T-helper 2 cell treated with Interferon-gamma antibody and Interleukin-4, amounts not matched to agents 100 ng/mL and 5 ng/mL, for 36 hours (primary cell): Measurements from ENCODE around the gene MAP3K4. TPM values are rescaled to one million over a fixed set of nuclear protein-coding genes. Genes with fewer than 3 reads are reported as not detected.

Experiments used
- intact Hi-C: fragments of 100-400 bp; cut with micrococcal nuclease; formaldehyde crosslinking; loops from one replicate; pipeline ENCODE4 v1.15.1; 2023
- total RNA-seq: library from RNA; stranded (reverse); gene quantifications from 2 replicates; pipeline ENCODE4 v1.2.3, GENCODE V29; 2022

Gene MAP3K4
- total RNA-seq, 1 donor from 2014 or later = 43.7 TPM

GRCh38 chr6:161138543-161139303, 147.2 kb downstream of the MAP3K4 start:
- intact Hi-C loops = no loop called here

GRCh38 chr6:161139304-161139765, 147.8 kb downstream of the MAP3K4 start:
- intact Hi-C loops = no loop called here

GRCh38 chr6:161139766-161140553, 148.4 kb downstream of the MAP3K4 start:
- intact Hi-C loops = no loop called here

DNA sequence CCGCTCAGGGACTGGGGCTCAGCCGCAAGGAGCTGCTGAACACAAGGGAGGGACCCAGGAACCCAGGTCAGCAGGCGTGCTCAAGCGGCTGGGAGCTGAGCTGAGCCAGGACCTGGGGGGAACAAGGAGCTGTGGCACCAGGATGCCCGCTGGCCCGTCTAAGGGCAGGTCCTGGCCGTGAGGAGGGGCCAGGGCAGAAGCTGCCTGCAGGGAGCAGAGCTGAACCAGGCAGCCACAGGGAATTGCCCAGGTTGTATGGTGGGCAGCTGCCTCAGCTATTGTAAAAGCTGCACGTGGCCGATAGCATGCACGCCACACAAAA, 148.9 kb downstream of the MAP3K4 start:
- intact Hi-C loops = no loop called here

DNA sequence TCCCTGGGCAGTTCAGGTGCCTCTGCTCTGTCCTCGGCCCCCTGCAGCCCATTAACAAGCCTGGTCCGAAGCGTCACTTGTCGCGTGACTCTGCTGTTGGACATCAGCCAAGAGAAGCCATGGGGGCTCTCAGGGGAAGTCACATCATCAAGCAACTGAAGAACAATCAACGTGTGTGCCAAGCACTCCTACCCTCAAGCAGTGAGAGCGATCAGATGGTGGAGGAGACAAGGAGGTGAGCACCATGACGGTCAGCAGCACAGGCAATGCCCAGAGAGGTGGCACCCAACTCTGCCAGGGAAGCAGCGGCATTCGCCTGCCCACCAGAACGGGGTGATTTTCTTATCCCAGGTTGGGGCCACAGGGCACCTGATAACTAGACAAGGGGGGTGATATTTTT, 149.6 kb downstream of the MAP3K4 start:
- intact Hi-C loops = no loop called here

GRCh38 chr6:161142957-161143296, 151.4 kb downstream of the MAP3K4 start:
- intact Hi-C loops = no loop called here

DNA sequence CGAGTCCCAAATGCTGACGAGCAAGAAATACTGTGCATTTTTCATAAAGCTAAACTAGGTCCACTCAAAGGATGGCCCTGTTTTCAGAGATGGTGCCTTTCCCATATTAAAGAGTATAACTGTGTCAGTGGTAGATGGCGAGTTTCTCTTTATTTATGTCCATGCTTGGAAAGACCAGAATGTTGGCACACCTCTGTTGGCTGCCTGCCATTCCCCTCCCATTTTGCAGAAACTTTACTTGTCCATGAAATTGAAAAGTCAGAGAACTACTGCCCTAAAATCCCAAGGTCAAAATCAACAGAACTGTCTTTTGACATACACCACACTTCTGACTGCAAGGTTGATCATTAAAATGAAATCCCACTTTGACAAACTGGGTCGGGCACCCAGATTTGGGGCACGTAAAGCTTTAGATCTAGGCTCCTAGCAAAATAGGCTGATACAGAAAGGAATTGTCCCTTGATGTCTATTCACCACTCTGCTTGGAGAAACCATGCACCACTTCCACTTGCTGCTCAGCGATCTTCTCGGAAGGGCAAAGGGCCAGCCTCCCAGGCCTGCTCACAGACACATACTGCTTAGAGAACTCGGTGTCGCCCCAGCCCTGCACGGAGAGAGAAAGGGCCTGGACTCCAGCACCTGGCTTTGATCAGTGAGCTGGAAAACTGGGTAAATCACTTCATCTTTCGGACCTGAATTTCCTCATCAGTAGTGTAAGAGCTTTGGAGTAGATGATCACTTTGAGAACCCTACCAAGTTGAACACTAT, 152.3 kb downstream of the MAP3K4 start:
- intact Hi-C loops = no loop called here

GRCh38 chr6:161150136-161150535, 158.6 kb downstream of the MAP3K4 start:
- intact Hi-C loops = no loop called here

- intact Hi-C loops = no loop called here
Observed at GRCh38 chr6:161150566-161150965, 159.0 kb downstream of the MAP3K4 start.

DNA sequence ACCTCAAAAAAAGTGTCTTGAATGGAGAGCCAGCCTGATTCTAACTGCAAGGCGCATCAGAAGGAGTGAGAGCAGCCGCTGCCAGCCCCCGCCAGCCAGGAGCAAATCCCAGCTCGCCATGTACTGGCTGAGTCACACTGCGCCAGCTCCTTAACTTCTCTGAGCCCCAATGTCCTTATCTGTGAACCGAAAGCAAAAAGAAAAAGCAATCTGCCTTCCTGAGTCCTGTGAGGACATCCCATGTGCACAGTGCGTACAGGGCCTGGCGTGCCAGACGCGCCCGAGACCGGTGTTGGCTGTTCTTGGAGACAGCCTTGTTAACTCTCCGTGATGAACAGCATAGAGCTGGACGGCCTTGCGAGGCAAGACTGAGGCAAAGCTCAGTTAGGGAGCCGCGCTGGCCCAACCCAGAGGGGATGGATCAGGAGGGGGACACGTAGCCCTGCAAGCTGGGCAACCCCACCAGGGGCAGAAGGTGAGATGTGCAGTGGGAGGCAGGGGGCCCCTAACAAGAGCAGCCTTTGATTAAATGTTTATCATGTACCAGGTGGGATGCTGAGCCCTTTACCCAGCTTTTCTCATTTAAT, 159.6 kb downstream of the MAP3K4 start:
- intact Hi-C loops = no loop called here

DNA sequence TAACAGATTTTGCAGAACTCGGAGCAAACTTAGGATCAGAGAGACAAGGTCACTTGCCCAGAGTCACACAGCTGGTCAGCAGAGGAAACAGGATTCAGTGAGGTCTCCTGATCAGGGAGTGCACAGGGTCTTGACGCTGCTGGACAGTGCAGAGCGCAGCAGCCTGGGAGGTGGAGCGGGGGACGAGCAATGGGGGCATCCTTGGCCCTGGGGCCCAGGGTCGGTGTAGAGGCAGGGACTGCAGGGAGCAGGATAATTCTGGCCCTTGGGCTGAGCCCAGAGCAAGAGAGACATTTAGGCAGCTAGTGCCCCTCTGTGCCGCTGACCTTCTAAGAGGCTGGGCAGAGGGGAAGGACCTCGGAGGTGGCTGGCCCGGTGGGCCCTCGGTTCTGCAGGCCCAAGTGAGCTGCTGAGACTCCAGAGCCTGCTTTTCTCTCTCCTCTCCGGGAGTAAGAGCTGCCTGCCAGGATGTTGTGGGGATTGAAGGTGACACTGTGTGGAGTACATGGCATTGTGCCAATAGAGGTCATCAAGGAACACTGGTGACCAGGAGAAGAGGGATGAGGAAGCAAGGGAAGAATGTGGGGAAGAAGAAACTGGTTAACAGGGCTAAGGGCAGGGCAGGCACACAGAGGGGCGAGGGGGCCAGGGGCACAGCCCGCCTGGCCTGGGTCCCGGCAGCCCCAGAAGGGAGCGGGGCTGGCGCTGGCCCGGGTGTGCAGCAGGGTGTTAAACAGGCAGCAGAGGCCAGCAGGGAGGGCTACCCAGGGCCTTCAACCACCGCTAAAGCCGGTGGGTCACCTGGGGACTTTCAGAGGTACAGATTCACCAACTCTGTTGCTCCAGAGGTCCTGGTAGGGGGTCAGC, 160.3 kb downstream of the MAP3K4 start:
- intact Hi-C loops = no loop called here

GRCh38 chr6:161152527-161152862, 160.9 kb downstream of the MAP3K4 start:
- intact Hi-C loops = no loop called here

DNA sequence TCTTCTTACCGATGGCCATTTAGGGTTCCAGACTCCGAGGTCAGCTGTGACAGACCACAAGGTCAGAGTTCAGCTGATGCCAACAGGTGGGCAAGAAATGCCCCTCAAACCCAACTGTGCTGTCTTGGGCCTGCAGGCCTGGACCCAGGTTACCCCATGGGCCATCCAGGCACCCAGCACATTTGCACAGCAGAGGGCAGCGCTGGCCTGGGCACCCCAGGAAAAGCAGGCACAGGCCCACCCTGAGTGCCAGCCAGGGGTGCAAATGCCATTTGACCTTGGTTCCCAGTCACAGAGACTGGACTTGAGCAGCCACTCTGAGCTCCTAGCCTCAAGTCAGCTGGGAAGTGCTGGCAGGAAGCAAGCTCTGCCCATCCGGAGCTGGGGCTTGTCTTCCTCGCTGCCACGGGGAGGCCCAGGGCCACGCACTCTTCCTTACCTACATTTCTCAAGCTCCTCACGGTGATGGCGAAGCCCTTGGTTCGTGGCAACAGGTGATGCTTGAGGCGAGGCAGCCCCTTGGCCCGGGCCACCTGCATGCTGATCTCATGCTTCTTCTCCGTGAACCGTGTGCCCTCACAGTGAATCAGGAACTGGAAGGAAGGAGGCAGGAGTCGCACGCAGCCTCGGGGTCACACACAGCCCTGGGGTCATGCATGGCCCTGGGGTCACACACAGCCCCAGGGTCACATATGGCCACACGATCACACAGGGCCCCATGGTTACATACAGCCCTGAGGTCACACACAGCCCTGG, 161.5 kb downstream of the MAP3K4 start:
- intact Hi-C loops = no loop called here

GRCh38 chr6:161153725-161154124, 162.2 kb downstream of the MAP3K4 start:
- intact Hi-C loops = no loop called here

DNA sequence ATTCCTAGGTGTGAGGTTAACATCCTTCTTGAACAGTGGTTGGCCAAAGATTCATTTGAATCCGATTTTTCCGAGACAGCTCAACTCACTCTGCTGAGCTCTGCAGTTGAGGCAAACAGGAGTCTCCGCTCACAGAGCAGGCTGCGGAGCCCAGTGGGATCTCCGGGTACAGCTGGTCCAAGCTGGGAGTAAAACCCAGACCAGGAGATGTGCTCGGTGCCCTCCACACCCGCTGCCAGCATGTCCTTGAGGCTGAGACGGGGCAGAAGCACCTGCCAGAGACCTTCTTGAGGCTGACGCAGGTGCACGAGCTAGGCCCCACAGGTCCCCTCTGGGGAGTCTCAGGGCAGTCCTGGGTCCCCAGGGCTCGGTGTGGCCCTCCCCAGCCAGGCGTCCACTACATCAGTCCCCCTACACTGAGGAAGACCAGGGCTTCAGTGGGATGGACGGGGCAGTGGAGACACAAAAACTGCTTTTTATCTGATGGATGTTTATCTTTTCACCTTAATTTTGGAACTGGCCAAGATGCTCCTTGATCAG, 163.3 kb downstream of the MAP3K4 start:
- intact Hi-C loops = loop anchor here (1.0 kb wide), 1 partner anchor 215 kb away; no protein-coding TSS in a partner anchor

- intact Hi-C loops = no loop called here
Observed at GRCh38 chr6:161161121-161161520, 169.6 kb downstream of the MAP3K4 start.

- intact Hi-C loops = no loop called here
Observed at GRCh38 chr6:161161889-161162624, 170.5 kb downstream of the MAP3K4 start.

- intact Hi-C loops = no loop called here
Observed at GRCh38 chr6:161162722-161163121, 171.2 kb downstream of the MAP3K4 start.
